ENCODE measurements around the gene URB1.

GRCh38 chr21:32329776-32330175 lies 63.0 kb downstream of the URB1 start:
- TF ChIP-seq CTCF (IDR thresholded peaks at IDR 0.05): no peak
- no peak for TF ChIP-seq POLR2A (IDR thresholded peaks at IDR 0.05)
